GM18907 (cell line): ENCODE data around the gene ALKBH7.
"Not testable (repeated sequence)": the region's sequence is repeated elsewhere in the genome, so short reads cannot be mapped to it uniquely, and the experiment has no call there.

ENCODE experiments used
- ATAC-seq: cut with Tn5 transposase; IDR thresholded peaks from one replicate; pipeline ENCODE4 v1.9.1; 2021; ENCODE audit warnings: mild to moderate bottlenecking, moderate library complexity; ENCODE audit not compliant: unreplicated experiment

ALKBH7 gene

GRCh38 chr19:6396305-6396704 lies 23.7 kb downstream of the ALKBH7 start:
- no peak for ATAC-seq

- not testable (repeated sequence) for ATAC-seq
Observed at GRCh38 chr19:6400062-6400944, 27.7 kb downstream of the ALKBH7 start.

GRCh38 chr19:6402058-6402457 lies 29.5 kb downstream of the ALKBH7 start:
- no peak for ATAC-seq

DNA sequence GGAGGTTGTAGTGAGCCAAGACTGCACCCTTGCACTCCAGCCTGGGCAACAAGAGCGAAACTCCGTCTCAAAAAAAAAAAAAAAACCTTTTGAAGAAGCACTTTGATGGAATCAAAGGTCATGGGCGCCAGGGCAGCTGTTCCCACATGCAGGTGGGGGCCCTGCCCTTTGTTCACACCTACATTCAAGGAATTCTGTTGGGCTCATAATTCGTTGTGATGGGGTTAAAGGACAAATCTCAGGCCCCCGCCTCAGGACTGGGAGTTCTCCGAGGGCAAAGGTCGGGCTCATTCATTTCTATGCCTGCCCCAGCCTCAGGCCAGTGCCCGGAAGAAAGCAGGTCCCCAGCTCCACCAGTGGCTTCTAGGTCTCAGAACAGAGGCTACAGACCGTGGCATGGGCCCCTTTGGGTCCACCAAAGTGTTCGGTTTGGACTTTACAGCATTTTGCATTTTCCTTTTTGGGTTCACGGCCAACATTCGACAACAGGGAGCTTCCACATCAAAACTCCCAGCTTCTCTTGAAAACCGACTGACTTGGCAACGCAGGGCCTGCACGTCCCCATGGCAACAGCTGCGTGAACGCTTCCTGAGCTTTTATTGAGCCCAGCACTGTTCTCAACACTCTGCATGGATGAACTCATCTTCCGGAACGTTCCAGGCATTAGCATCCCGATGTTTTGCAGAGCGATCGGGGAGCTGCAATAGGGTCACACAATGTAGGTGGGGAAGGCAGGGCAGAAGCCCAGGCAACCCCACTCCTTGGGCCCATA lies 30.4 kb downstream of the ALKBH7 start:
- ATAC-seq = no peak

DNA sequence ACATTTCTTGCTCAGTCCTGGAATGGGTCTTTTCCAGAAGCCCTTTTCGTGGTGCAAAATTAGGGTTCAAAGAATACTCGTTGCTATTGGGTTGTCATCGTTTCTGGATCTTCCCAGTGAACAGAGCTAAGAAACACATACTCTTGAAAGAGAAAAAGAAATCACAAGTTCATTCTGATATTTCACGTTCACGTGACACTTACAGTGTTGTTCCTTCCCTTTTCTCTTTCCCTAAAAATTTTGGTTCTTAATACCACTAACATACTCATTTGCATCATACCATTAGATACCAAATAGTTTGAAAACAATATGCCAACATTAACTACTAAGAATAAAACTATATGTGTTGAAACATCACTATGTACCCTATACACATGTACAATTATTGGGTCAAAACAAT lies 33.8 kb downstream of the ALKBH7 start:
- ATAC-seq = no peak

DNA sequence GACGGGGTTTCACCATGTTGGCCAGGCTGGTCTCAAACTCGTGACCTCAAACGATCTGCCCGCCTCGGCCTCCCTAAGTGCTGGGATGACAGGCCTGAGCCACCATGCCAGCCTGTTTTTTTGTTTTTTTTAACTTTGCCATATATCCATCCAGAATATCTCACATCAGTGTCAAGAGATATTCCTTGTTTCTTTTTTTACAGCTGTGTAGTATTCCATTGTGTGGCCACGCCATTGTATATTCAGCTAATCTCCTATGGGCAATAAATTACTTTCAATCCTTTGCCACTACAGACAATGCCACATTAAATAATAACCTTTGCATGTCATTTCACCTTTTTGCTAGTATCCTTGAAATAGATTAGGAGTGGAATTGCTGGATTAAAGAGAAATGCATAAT lies 36.8 kb downstream of the ALKBH7 start:
- ATAC-seq = no peak

DNA sequence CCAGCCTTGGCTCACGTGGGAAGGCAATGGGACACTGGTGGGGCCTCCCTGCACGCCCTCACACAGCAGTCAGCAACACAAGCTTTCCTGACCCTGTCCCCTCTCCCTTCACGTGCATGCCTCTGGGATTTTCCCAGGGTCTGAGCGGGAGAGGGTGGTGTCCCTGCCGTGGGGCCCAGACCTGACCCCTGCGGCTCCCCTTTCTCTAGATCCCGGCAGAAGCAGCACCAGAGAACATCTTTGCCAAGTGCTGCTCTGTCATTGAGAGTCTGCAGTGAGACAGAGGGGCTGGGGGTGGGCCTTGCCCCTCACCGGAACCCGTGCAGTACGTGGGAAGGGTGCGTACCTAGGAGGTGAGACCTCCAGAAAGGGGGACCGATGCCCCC lies 39.5 kb downstream of the ALKBH7 start:
- no peak for ATAC-seq

DNA sequence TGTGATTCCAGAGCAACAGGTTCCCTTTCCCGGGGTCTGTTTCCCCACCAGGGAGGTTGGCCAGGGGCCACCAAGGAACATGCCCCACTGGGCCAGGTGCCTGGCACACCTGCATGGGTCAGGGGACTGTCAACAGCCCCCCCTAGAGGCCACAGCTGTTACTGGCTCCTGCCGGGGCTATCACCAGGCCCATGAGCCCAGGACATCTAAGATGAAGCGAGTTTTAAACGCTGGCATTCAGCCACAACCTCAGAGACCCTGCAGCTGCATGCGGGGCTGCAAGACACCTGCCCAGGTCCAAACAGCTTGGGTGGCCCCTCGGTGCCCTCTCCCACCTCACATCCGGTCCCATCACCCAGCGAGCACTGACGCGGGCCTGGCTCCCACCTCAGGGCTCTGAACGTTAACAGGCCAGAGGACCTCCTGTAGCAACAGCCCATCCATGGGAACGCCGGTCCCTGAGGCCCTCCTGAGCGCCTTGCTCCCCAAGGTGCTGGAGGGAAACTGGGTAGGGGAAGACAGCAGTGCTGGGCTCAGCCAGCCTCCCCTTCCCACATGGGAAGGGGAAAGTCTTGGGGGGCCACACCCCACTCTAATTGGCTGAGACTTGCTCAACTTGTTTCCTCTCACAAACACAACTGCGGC lies 40.0 kb downstream of the ALKBH7 start:
- no peak for ATAC-seq

- no peak for ATAC-seq
Observed at GRCh38 chr19:6413291-6413690, 40.7 kb downstream of the ALKBH7 start.

- no peak for ATAC-seq
Observed at GRCh38 chr19:6413721-6414643, 41.4 kb downstream of the ALKBH7 start.

GRCh38 chr19:6414793-6415590 lies 42.4 kb downstream of the ALKBH7 start:
- no peak for ATAC-seq

- no peak for ATAC-seq
Observed at GRCh38 chr19:6415591-6416190, 43.1 kb downstream of the ALKBH7 start.

DNA sequence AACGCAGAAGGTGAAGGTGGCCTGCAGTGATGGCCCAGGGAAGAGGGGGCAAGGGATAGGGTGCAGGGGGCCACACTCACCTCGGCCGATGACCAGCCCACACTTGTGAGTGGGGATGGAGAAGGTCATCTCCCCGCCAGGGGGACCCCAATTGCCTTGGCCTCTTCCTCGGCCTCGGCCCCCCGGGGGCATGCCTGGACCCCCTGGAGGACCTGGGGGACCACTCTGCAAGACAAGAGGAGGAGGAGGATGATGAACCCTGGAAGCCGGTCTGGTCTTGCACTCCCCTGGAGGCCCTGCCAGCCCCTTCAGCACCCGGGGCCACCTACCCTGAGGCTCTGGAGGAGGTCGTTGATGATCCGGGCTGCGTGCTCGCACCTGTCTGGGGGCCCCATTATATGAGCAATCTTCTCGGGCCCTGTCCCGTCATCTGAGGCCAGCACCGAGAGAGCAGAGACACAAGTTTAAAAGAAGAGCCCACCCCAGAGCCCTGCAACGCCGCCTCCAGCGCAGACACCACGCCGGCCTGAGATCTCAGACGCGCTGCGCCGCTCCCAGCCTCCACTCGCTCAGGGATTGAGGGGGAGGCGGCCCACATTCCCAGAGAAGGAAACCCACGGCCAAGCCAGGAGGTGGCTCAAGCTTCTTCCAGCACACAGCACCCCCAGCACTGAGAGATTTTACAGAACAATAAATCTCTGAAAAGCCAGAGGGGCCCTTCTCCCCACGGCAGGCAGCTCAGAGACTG lies 44.2 kb downstream of the ALKBH7 start:
- ATAC-seq = no peak

DNA sequence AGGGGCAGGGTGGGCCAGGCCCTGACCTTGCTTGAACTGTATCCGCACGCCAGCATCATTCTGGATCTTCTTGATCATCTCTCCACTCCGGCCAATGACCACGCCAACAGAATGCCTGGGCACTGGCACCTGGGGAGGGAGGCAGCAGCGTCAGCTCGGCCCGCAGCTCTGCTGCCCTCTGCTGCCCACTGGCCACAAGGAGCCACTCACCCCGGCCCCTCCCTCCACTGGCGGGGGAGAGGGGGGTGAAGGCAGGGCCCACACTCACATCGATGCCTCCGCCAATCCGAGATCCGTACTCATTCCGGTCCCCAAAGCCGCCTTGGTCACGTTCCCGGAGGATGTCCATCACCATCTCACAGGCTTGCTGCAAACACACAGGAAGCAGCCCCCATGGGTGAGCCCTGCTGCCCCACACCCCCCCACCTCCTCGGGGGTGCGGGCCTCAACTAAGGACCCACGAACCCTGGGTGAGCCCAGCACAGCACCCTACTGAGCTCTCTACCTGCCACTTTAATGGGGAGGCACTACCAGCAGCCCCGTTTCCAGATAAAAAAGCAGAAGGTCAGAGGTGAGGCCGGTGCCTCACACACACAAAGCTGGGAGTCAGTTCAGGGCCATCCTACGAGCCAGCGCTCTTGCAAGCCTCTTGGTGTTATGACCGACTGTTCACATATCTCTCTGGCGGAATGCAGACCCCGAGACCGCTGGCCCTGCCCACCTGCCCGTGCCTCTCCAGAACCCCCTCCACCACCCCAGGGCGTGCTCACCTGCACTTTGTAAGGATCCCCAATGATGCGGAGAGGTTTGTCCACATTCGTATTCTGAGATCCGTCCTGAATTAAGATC lies 45.3 kb downstream of the ALKBH7 start:
- no peak for ATAC-seq

- ATAC-seq = no peak
Observed at GRCh38 chr19:6418562-6418932, 46.0 kb downstream of the ALKBH7 start.

DNA sequence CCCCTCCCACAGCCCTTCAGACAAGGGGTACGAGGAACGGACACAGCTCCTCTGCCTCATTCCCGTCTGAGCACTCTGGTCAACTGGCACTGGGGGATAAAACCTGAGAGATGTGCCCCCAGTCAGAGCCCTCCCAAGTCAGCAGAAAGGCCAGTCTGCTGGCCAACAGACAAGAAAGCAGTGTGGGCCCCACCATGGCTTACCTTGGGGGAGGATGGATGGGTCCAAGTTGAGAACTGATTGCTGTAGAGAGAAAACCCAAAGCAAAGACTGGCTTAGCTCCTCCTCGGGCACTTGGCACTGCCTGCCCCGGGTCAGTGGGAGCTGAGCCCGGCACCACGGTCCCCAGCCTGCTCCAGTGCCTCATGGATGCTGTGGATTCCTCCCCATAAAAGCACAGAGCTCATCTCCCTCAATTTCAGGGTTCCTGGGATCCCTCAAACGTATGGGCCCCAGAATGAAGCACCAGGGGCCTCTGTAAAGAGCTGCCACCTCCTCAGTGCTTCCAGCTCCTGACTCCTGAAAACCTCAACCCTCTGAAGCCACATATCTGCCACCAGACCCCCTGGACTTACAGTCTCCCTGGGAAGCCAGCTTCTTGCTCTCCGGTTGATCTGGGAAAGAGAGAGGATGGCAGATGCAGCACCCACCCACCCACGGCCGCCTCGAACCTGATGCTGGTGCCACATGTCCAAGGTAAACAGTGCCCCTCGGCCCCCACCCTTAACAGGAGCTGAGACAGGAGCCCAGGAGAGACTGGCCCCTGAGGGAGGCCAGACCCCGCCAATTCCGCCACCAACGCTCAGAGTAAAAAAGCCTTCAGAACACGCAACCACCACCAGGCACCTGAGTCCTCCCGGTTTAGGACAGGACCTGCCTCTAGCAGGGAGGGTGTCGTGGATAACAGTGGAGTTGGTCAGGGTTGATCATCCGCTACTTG lies 48.8 kb downstream of the ALKBH7 start:
- ATAC-seq = no peak
